NCI-H128 (cell line): ENCODE results near the gene FUBP3.
"Not testable (repeated sequence)": the region's sequence is repeated elsewhere in the genome, so short reads cannot be mapped to it uniquely, and the experiment has no call there.

Experiments used
- DNase-seq: peaks from one replicate; lab custom pipeline; 2025; ENCODE audit not compliant: unreplicated experiment; lab: John Stamatoyannopoulos, UW

The FUBP3 gene

DNA sequence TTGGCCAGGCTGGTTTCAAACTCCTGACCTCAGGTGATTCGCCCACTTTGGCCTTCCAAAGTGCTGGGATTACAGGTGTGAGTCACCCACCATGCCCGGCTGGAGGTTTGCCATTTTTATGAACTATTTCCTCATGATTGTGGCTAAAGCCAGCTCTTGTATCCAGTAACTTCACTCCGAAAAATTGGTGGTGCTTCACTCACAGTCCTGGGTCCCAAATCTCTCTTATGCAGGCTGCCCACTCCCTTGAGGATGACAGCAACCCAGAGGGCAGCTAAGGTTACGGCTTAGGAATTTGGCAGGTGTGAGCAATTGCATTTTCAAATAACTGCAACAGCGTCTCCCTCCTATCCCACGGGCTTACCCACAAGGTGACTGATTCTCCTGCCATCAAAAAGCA lies 23.4 kb upstream of the FUBP3 start:
- DNase-seq, result no peak

GRCh38 chr9:130556396-130557076 lies 22.8 kb upstream of the FUBP3 start:
- no peak for DNase-seq

- no peak for DNase-seq
Measured at GRCh38 chr9:130557077-130557468, 22.3 kb upstream of the FUBP3 start.

GRCh38 chr9:130561056-130561455 lies 18.3 kb upstream of the FUBP3 start:
- no peak for DNase-seq

DNA sequence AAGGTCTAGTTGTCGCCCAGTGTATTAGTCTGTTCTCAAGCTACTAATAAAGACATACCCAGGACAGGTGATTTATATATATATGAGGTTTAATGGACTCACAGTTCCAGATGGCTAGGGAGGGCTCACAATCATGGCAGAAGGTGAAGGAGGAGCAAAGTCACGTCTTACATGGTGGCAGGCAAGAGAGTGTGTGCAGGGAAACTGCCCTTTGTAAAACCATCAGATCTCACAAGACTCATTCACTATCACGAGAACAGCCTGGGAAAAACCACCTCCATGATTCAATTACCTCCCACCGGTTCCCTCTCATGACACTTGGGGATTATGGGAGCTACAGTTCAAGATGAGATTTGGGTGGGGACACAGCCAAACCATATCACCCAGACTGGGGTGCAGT lies 16.9 kb upstream of the FUBP3 start:
- DNase-seq, result not testable (repeated sequence)

DNA sequence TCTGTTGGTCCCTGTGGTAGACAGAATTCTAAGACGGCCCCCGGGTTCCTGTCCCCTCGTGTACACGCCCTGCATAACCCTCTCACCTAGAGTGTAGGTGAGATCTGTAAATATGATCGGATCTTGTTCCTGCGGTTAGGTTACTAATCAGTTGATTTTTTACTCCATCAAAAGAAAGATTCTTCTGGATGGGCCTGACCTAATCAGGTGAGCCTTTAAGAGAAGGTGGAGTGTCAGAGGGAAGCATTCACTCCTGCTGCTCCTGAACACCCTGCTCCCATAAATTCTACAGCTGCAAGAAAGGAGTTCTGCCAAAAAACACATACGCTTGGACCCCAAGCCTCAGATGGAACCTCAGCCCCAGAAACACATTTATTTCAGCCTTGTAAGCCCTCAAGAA lies 15.6 kb upstream of the FUBP3 start:
- DNase-seq, result no peak

DNA sequence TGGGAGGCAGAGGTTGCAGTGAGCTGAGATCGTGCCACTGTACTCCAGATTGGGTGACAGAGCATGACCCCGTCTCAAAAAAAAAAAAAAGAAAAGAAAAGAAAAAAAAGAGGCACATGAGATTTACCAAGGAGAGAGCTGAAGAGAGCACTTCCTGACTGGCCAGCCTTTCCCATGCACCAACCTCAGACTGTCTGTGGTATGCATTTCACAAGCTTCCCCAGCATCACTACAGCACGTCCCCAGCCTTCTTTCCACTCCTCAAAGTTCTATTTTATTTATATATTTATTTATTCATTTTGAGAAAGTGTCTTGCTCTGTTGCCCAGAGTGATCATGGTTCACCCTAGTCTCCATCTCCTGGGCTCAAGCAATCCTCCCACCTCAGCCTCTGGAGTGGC lies 13.6 kb upstream of the FUBP3 start:
- no peak for DNase-seq

DNA sequence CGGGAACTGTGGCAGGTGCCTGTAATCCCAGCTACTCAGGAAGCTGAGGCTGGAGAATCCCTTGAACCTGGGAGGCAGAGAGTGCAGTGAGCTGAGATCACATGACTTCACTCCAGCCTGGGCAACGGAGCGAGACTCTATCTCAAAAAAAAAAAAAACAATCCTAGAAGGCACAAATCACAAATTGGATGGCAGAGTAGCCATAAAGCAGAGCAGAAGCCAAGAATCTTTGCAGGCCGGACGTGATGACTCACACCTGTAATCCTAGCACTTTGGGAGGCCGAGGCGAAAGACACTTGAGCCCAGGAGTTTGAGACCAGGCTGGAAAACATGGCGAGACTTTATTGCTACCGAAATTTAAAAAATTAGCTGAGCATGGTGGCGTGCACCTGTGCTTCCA lies 9.2 kb upstream of the FUBP3 start:
- DNase-seq, result no peak

DNA sequence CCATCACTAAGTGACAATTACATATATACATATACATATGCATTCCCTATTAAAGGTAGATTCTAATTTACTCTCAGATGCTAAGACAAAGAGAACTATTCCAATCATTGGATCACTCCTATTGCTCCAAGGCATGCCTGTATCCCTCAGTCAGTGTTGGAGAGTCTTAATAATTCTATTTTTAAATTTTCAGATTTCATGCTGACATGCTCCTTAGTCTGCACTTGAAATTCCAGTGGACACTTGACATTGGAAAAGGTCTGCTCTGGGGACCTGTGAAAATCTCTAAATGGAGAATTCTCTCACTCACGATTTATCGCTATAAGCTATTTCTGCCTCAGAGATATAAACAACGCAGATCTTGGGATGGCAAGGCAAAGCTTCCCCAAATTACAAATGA lies 3.9 kb upstream of the FUBP3 start:
- DNase-seq, result no peak

GRCh38 chr9:130576176-130576575 lies 3.2 kb upstream of the FUBP3 start:
- DNase-seq, result no peak

DNA sequence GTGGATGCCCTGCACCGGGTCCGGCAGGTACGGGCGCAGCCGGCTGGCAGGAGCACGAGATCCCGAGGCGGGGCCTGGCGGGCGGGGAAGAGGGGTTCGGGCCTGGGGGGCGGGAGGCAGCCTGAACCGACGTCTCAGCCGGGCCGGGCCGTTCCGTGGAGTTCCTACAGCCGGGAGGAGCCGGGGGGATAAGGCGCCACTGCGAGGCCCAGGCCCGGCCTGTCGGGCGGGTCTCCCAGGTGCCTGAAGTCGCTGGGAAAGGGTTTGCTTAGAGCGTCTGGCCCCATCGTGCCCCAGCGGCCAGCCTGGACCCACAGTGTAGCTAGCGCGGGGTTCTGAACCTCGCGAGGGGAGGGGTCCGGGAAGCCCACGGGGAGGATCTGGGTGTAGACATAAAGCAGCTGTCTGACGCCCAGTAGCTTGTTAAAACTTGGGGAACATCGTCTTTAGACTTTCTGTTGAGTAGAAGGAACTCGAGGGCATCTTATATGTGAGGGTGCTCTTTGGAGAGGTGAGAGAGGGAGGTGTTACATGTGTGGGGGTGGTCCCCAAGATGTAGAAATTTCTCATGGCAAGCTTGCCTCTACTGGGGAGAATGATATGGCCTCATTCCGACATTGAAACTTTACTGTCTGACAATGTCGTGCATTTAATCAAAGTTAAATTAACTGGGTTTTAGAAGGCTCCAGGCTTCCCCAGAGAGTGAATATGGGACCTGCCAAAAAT lies 524 bp downstream of the FUBP3 start:
- no peak for DNase-seq

- DNase-seq, result no peak
Measured at GRCh38 chr9:130581766-130582165, 2.4 kb downstream of the FUBP3 start.

DNA sequence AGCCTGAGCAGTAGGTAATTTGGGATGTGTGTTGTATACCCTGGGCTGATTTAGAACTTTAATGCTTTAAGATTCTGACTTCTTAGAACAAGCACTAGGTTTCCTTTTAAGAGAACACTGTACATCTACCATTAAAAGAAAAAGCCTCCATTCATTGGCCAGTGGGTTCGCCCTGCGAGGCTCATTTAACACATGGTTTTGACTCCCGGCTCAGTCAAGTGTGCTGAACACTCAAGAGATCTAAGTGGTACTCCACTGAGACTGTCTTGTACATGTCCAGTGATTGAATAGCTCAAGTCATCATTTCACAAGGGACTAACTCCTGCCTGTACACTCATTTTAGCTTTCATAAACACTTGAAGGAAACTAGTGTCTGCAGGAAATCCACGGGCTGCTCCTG lies 3.9 kb downstream of the FUBP3 start:
- DNase-seq, result peak; percentile 49

DNA sequence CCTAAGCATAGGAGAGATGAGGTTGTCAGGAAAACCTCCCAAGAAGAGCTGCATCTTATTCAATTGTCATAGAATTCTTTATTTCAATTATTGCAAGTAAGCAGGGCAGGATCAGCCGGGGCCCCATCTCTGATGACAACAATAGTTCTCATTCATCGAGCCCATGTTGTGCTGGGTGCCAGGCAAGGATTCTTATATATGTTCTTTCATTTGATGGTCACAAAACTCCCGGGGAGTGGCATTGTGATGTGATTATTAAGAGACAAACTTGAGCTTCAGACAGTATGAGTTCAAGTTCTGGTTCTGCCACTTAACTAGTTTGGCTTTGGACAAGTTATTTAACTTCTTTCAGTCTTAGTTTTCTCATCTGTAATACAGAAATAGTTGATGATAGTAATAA lies 8.5 kb downstream of the FUBP3 start:
- DNase-seq, result no peak

GRCh38 chr9:130588416-130588815 lies 9.0 kb downstream of the FUBP3 start:
- DNase-seq, result no peak

DNA sequence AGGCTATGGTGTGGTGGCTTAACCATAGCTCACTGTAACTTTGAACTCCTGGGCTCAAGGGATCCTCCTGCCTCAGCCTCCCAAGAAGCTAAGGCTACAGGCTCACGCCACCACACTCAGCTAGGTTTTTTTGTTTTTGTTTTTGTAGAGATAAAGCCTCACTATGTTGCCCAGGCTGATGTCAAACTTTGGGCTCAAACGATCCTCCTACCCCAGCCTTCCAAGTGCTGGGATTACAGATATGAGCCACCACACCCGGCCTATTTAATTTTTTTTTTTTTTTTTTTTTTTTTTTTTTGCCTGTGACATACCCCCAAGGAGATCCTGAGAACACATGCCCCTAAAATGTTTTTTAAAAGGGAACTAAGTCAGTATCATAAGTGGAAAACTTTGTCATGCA lies 10.4 kb downstream of the FUBP3 start:
- DNase-seq, result no peak

GRCh38 chr9:130590305-130590704 lies 10.9 kb downstream of the FUBP3 start:
- DNase-seq, result no peak

DNA sequence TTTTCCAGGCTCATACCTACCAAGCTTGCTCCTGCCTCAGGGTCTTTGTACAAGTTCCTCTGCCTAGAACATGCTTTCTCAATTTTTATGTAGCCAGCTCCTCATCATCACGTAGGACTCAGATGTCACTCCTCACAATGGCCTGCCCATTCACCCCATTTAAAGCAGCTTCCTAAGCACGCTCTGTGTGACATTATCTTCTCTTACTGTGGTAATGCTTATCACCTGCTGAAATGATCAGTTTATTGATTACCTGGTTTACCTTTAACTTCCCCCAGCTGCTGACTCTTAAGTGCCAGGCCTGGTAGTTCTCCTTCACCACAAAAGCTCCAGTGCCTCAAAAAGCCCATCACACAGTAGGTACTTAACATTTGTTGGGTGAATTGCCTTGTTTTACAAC lies 13.6 kb downstream of the FUBP3 start:
- no peak for DNase-seq

DNA sequence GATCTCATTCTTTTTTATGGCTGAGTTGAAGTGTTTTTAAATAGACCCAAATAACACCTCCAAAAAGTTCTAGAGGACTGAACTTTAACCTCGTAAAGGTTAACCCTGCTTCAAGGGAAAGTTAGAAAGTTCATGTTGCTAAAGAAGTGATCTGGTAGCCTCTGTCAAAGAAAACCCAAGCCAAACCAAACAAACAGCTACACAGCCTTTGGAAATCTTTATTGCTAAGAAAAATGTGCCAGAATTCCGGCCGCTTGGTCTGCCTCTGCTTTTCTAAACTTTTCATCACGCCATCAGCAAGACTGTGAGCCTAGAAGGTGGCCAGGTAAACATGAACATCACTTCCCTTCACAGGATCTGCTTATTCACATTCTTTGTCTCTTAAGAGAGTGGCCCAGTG lies 17.9 kb downstream of the FUBP3 start:
- DNase-seq, result no peak

DNA sequence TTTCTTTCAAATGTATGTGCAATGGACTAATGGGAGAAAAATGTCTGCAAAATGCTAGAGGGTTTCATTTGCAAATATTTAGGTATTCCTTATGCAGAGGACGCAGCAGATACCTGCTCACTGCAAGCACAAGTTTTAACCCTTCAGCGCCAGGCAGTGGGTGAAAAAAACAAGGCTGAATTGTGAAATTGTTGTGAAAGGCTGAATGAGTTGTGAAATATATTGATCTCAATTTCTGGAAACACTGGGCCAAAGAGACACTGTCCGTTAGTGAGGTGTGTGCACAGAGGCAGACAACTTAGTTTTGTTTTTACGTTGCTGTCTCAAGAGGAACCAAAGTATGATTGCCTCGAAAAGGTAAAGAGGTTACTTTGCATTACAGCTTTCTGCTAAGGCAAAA lies 18.8 kb downstream of the FUBP3 start:
- DNase-seq, result no peak

- no peak for DNase-seq
Measured at GRCh38 chr9:130599625-130600024, 20.2 kb downstream of the FUBP3 start.

DNA sequence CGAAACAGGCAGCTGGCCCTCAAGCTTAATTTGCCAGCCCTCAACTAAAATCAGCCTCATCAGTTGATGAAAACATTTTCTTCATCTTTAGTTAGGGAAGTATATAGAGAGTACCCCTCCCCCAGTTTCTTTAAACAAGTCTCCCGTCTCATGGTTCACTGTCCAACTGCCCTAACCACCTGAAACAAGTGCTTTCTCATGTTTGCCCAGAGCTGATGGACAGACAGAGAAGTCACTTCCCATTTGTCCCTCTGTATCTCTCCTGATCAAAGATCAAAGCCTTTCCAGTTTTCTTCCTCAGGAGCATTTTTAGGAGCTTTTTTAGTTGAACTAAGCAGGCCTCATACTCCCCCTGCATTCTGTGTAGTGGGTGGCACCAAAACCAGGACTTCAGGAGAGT lies 21.7 kb downstream of the FUBP3 start:
- DNase-seq, result no peak

- no peak for DNase-seq
Measured at GRCh38 chr9:130604295-130604694, 24.9 kb downstream of the FUBP3 start.
